Sigmoid colon (tissue), 4 donors: Measurements from ENCODE around the gene PLEKHO2.

Experiments used
- EP300 ChIP-seq, 4 donors: sonication (generic); formaldehyde crosslinking; IDR thresholded peaks; one replicate each; pipeline ENCODE4 v1.6.1; 2017; ENCODE audit warnings: antibody characterized with exemption in 4 of 4
- POLR2AphosphoS5 ChIP-seq, 4 donors: sonication (generic); formaldehyde crosslinking; IDR thresholded peaks; one replicate each; pipeline ENCODE4 v1.6.1; 2017; ENCODE audit warnings: antibody characterized with exemption in 4 of 4
- TF ChIP-seq, protein P1 (sequence below), 4 experiments: fragments of 450-650 bp in 3 of 4; fragments of 200-600 bp in 1 of 4; IDR thresholded peaks; one replicate each; pipeline ENCODE4 v1.5.1; 2016 to 2019; ENCODE audit warnings: antibody characterized with exemption in 4 of 4, mild to moderate bottlenecking in 3 of 4, moderate library complexity in 2 of 4

DNA sequence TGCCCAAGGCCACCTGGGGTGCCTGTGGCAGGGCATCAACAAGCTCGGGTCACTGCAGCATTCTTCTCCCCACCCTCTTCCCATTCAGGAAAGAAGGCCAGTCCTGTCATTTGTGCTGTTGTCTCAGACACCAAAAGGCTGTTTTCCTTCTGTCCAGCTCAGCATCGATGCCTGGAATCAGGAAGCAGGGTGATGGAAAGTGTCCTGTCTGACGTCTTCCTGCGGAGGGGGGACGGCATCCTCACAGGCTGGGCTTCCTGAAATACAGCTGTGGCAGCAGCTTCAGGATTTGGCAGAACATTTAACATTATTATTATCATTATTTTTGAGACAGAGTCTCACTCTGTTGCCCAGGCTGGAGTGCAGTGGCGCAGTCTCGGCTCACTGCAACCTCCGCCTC, 37.0 kb downstream of the PLEKHO2 start:
- TF ChIP-seq, protein P1, sequence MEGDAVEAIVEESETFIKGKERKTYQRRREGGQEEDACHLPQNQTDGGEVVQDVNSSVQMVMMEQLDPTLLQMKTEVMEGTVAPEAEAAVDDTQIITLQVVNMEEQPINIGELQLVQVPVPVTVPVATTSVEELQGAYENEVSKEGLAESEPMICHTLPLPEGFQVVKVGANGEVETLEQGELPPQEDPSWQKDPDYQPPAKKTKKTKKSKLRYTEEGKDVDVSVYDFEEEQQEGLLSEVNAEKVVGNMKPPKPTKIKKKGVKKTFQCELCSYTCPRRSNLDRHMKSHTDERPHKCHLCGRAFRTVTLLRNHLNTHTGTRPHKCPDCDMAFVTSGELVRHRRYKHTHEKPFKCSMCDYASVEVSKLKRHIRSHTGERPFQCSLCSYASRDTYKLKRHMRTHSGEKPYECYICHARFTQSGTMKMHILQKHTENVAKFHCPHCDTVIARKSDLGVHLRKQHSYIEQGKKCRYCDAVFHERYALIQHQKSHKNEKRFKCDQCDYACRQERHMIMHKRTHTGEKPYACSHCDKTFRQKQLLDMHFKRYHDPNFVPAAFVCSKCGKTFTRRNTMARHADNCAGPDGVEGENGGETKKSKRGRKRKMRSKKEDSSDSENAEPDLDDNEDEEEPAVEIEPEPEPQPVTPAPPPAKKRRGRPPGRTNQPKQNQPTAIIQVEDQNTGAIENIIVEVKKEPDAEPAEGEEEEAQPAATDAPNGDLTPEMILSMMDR (IDR thresholded peaks at IDR 0.05), result no peak
- TF ChIP-seq EP300 (IDR thresholded peaks at IDR 0.05) (peak in 1 of 4 donors; percentile 10), POLR2AphosphoS5 (IDR thresholded peaks at IDR 0.05) (peak; percentile 32 to 72 (median 42))
